Measurements from ENCODE around the gene GABBR2.

DNA sequence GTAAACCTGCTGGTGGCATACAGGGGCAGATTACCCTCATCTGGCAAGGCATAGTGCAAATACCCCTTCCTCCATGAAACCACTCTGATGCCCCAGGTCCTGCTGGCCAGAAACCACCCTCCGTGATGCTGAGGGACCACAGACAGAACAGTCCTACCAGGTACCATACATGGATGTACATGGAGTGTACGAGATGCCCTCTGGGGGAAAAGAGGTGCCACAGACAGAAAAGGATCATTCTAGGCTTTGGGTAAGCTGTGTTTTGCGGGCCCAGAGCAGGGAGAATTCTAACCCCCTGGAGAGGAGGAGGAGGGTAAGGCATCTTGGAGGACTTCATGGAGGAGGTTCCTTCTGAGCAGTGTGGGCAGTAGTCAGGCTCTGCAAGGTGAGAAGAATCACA lies 68.3 kb downstream of the GABBR2 start:
- TF ChIP-seq, protein P1, sequence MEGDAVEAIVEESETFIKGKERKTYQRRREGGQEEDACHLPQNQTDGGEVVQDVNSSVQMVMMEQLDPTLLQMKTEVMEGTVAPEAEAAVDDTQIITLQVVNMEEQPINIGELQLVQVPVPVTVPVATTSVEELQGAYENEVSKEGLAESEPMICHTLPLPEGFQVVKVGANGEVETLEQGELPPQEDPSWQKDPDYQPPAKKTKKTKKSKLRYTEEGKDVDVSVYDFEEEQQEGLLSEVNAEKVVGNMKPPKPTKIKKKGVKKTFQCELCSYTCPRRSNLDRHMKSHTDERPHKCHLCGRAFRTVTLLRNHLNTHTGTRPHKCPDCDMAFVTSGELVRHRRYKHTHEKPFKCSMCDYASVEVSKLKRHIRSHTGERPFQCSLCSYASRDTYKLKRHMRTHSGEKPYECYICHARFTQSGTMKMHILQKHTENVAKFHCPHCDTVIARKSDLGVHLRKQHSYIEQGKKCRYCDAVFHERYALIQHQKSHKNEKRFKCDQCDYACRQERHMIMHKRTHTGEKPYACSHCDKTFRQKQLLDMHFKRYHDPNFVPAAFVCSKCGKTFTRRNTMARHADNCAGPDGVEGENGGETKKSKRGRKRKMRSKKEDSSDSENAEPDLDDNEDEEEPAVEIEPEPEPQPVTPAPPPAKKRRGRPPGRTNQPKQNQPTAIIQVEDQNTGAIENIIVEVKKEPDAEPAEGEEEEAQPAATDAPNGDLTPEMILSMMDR (IDR thresholded peaks at IDR 0.05): no peak
- no peak for TF ChIP-seq POLR2A (IDR thresholded peaks at IDR 0.05)

Measured in suprapubic skin (tissue), 3 donors.